HCT116 (cell line): Measurements from ENCODE around the gene ASPG. TPM values are rescaled to one million over a fixed set of nuclear protein-coding genes. Genes with fewer than 3 reads are reported as not detected.

Source experiments
- ATAC-seq: fragments of 200-7000 bp; cut with Tn5 transposase; 2 replicates; pipeline ENCODE4 v1.9.1; 2020; ENCODE audit warnings: mild to moderate bottlenecking, moderate library complexity
- BruUV-seq: library from RNA; stranded (reverse); fragments of 400-500 nt; replicated peaks from 2 replicates; lab custom pipeline; 2021; lab: Mats Ljungman, UMichigan
- CTCF ChIA-PET: fragments of 300-600 bp; sonication (Branson Sonifier 250); formaldehyde crosslinking; loops from one replicate; lab custom pipeline; 2021; ENCODE audit warnings: antibody characterized with exemption; lab: Charles Lee
- POLR2A ChIA-PET: fragments of 300-600, 350-600 bp; sonication (Branson Sonifier 250); formaldehyde crosslinking; loops from one replicate; lab custom pipeline; 2021; ENCODE audit warnings: antibody characterized with exemption; lab: Charles Lee
- RAD21 ChIA-PET, 2 experiments: fragments of 300-600 bp; sonication (Branson Sonifier 250); formaldehyde crosslinking; loops; one replicate each; lab custom pipeline; 2023; ENCODE audit warnings: low total read pairs in 2 of 2; ENCODE audit not compliant: uncharacterized antibody in 2 of 2, unreplicated experiment in 2 of 2, low non-redundant PET in 1 of 2; lab: Charles Lee
- DNase-seq: peaks from one replicate; pipeline ENCODE4 v3.0.0-alpha.2; 2010; ENCODE audit warnings: low read depth, low spot score
- H2AFZ ChIP-seq: fragments of 200-600 bp; shearing (Covaris generic), sonication (generic); 2 replicates; pipeline ENCODE4 v1.6.1; 2017; ENCODE audit warnings: low read depth, mixed run types, mixed read lengths, antibody characterized with exemption, low read length; ENCODE audit not compliant: poor library complexity, severe bottlenecking
- H3K27ac ChIP-seq: 2 replicates; pipeline ENCODE4 v1.5.1; 2012; ENCODE audit warnings: low read depth, low read length
- H3K27me3 ChIP-seq: fragments of 200-600 bp; sonication (generic); 2 replicates; pipeline ENCODE4 v1.6.1; 2016; ENCODE audit warnings: mixed run types, low read length, mixed read lengths; ENCODE audit not compliant: insufficient read depth
- H3K36me3 ChIP-seq, 2 experiments: fragments of 200-500 bp in 1 of 2; fragments of 200-600 bp in 1 of 2; sonication (Bioruptor generic) in 1 of 2; sonication (generic) in 1 of 2; 2 replicates each; pipeline versions ENCODE4 v1.5.1 to v1.6.1; 2014 to 2016; ENCODE audit warnings: low read length in 2 of 2, inconsistent platforms in 1 of 2, mixed read lengths in 1 of 2, mixed run types in 1 of 2; ENCODE audit not compliant: insufficient read depth in 2 of 2, control insufficient read depth in 1 of 2
- H3K4me1 ChIP-seq, 2 experiments: fragments of 200-600 bp in 1 of 2; sonication (generic) in 1 of 2; 2 replicates each; pipeline versions ENCODE4 v1.5.1 to v1.6.1; 2012 to 2017; ENCODE audit warnings: low read length in 2 of 2, inconsistent platforms in 1 of 2, mild to moderate bottlenecking in 1 of 2, mixed read lengths in 1 of 2, mixed run types in 1 of 2, moderate library complexity in 1 of 2; ENCODE audit not compliant: insufficient read depth in 2 of 2, control insufficient read depth in 1 of 2
- H3K4me2 ChIP-seq: fragments of 200-600 bp; sonication (generic); 2 replicates; pipeline ENCODE4 v1.6.1; 2017; ENCODE audit warnings: mixed run types, low read length, mixed read lengths
- H3K4me3 ChIP-seq, 2 experiments: fragments of 200-600 bp in 1 of 2; sonication (generic) in 1 of 2; replicated peaks in 1 of 2; 2 replicates each; pipeline ENCODE4 v1.5.1; 2011 to 2016; ENCODE audit warnings: low read length in 2 of 2, control low read depth in 1 of 2, low read depth in 1 of 2, mild to moderate bottlenecking in 1 of 2, mixed read lengths in 1 of 2, mixed run types in 1 of 2
- H3K79me2 ChIP-seq: fragments of 200-600 bp; sonication (generic); 2 replicates; pipeline ENCODE4 v1.6.1; 2017; ENCODE audit warnings: mild to moderate bottlenecking, mixed run types, low read length, moderate library complexity, mixed read lengths; ENCODE audit not compliant: insufficient read depth
- H3K9ac ChIP-seq: fragments of 200-600 bp; sonication (generic); 2 replicates; pipeline ENCODE4 v1.6.1; 2016; ENCODE audit warnings: low read length, mixed read lengths
- H3K9me2 ChIP-seq: fragments of 200-600 bp; sonication (generic), shearing (Covaris generic); 2 replicates; pipeline ENCODE4 v1.6.1; 2017; ENCODE audit warnings: mixed run types, mild to moderate bottlenecking, moderate library complexity; ENCODE audit not compliant: insufficient read depth
- H3K9me3 ChIP-seq, 2 experiments: fragments of 200-500 bp in 1 of 2; fragments of 200-600 bp in 1 of 2; sonication (Bioruptor generic) in 1 of 2; sonication (generic) in 1 of 2; 2 replicates each; pipeline ENCODE4 v1.6.1; 2014 to 2017; ENCODE audit warnings: low read length in 2 of 2, mixed read lengths in 2 of 2, inconsistent platforms in 1 of 2, low read depth in 1 of 2, mild to moderate bottlenecking in 1 of 2, mixed run types in 1 of 2, moderate library complexity in 1 of 2; ENCODE audit not compliant: control insufficient read depth in 1 of 2, insufficient read depth in 1 of 2
- H4K20me1 ChIP-seq: fragments of 200-600 bp; sonication (generic), shearing (Covaris generic); 2 replicates; pipeline ENCODE4 v1.6.1; 2017; ENCODE audit warnings: mixed run types, mild to moderate bottlenecking, moderate library complexity; ENCODE audit not compliant: insufficient read depth
- CEBPB ChIP-seq: IDR thresholded peaks from 2 replicates; pipeline ENCODE4 v1.6.1; 2012; ENCODE audit warnings: low read depth
- CTCF ChIP-seq, 3 experiments: fragments of 200-600 bp in 1 of 3; sonication (generic) in 1 of 3; IDR thresholded peaks in 2 of 3; conservative IDR thresholded peaks in 1 of 3; 2 replicates each; pipeline ENCODE4 v1.5.1; 2012 to 2017; ENCODE audit warnings: low read depth in 2 of 3, low read length in 2 of 3, antibody characterized with exemption in 1 of 3, borderline replicate concordance in 1 of 3, control low read depth in 1 of 3, mild to moderate bottlenecking in 1 of 3, mixed read lengths in 1 of 3, mixed run types in 1 of 3, moderate library complexity in 1 of 3; ENCODE audit not compliant: insufficient read depth in 1 of 3
- EGR1 ChIP-seq: IDR thresholded peaks from 2 replicates; pipeline ENCODE4 v1.6.1; 2012; ENCODE audit warnings: low read depth
- ELF1 ChIP-seq: IDR thresholded peaks from 2 replicates; pipeline ENCODE4 v1.6.1; 2012; ENCODE audit warnings: low read depth, borderline replicate concordance
- EZH2phosphoT487 ChIP-seq: fragments of 200-600 bp; IDR thresholded peaks from 2 replicates; pipeline ENCODE4 v1.6.1; 2018; ENCODE audit warnings: antibody characterized with exemption, borderline replicate concordance
- FOSL1 ChIP-seq: IDR thresholded peaks from 2 replicates; pipeline ENCODE4 v1.6.1; 2012; ENCODE audit warnings: low read depth
- JUND ChIP-seq: IDR thresholded peaks from 2 replicates; pipeline ENCODE4 v1.6.1; 2012
- MAX ChIP-seq: IDR thresholded peaks from 2 replicates; pipeline ENCODE4 v1.6.1; 2012
- POLR2A ChIP-seq: IDR thresholded peaks from 2 replicates; pipeline ENCODE4 v1.7.0; 2011; ENCODE audit warnings: borderline replicate concordance; ENCODE audit not compliant: insufficient read depth, insufficient read length; ENCODE audit errors: extremely low read depth
- POLR2AphosphoS5 ChIP-seq: IDR thresholded peaks from 2 replicates; pipeline ENCODE4 v1.6.1; 2011; ENCODE audit warnings: mild to moderate bottlenecking, low read depth, low read length, moderate library complexity
- RAD21 ChIP-seq: IDR thresholded peaks from 2 replicates; pipeline ENCODE4 v1.6.1; 2012; ENCODE audit warnings: low read depth, mild to moderate bottlenecking
- REST ChIP-seq: IDR thresholded peaks from 2 replicates; pipeline ENCODE4 v1.6.1; 2012; ENCODE audit warnings: low read depth
- SIN3A ChIP-seq: IDR thresholded peaks from 2 replicates; pipeline ENCODE4 v1.6.1; 2012; ENCODE audit warnings: low read depth
- SP1 ChIP-seq: IDR thresholded peaks from 2 replicates; pipeline ENCODE4 v1.6.1; 2012; ENCODE audit warnings: low read depth
- SRF ChIP-seq: IDR thresholded peaks from 2 replicates; pipeline ENCODE4 v1.6.1; 2012; ENCODE audit warnings: low read depth
- TCF7L2 ChIP-seq: IDR thresholded peaks from 2 replicates; pipeline ENCODE4 v1.7.0; 2011; ENCODE audit warnings: borderline replicate concordance, inconsistent platforms; ENCODE audit not compliant: insufficient read depth, insufficient read length; ENCODE audit errors: extremely low read depth
- YY1 ChIP-seq: IDR thresholded peaks from 2 replicates; pipeline ENCODE4 v1.6.1; 2011; ENCODE audit warnings: low read length, low read depth, moderate library complexity, mild to moderate bottlenecking; ENCODE audit not compliant: insufficient replicate concordance; ENCODE audit errors: extremely low read depth
- ZFX ChIP-seq: fragments of 450-650 bp; IDR thresholded peaks from 2 replicates; pipeline ENCODE4 v1.6.1; 2017
- ZNF274 ChIP-seq: fragments of 200-500 bp; sonication (Bioruptor generic); IDR thresholded peaks from 2 replicates; pipeline ENCODE4 v1.6.1; 2014; ENCODE audit warnings: mild to moderate bottlenecking, low read depth, low read length, inconsistent platforms
- intact Hi-C: fragments of 100-400 bp; cut with micrococcal nuclease; formaldehyde crosslinking; loops from 2 replicates; pipeline ENCODE4 v1.10.0; 2022
- total RNA-seq: library from RNA; stranded (reverse); gene quantifications from one replicate; pipeline ENCODE4 v1.2.1, GENCODE V29; 2021; ENCODE audit not compliant: unreplicated experiment
- TF ChIP-seq, protein P1 (sequence below): IDR thresholded peaks from 2 replicates; pipeline ENCODE4 v1.6.1; 2011; ENCODE audit warnings: mild to moderate bottlenecking, low read length, moderate library complexity; ENCODE audit not compliant: insufficient replicate concordance; ENCODE audit errors: extremely low read depth

ASPG gene
- total RNA-seq, 1 experiment from 2014 or later = not detected

- no peak for DNase-seq
- no peak overlapping the region for H3K27ac ChIP-seq
- H3K9me2 ChIP-seq = no peaks in the 10 kb centered on the region
- H3K9me3 ChIP-seq = no peaks in the 10 kb centered on the region
- POLR2A ChIA-PET = no interaction called here
- RAD21 ChIA-PET = no interaction called here
- TF ChIP-seq MAX (no peak), EGR1 (no peak), CEBPB (no peak), SIN3A (no peak), EZH2phosphoT487 (no peak), ELF1 (no peak), SRF (no peak), YY1 (no peak), SP1 (no peak), RAD21 (no peak), POLR2AphosphoS5 (no peak), JUND (no peak), ZNF274 (no peak), FOSL1 (no peak), REST (no peak), TCF7L2 (no peak), POLR2A (no peak), ZFX (no peak), CTCF (IDR thresholded peaks at IDR 0.05 in 2 of 3, conservative IDR thresholded peaks at IDR 0.05 in 1 of 3; ENCODE audit: borderline replicate concordance in 1 of 3, insufficient read depth in 1 of 3, low read depth in 2 of 3, low read length in 2 of 3) (no peak)
- TF ChIP-seq, protein P1, sequence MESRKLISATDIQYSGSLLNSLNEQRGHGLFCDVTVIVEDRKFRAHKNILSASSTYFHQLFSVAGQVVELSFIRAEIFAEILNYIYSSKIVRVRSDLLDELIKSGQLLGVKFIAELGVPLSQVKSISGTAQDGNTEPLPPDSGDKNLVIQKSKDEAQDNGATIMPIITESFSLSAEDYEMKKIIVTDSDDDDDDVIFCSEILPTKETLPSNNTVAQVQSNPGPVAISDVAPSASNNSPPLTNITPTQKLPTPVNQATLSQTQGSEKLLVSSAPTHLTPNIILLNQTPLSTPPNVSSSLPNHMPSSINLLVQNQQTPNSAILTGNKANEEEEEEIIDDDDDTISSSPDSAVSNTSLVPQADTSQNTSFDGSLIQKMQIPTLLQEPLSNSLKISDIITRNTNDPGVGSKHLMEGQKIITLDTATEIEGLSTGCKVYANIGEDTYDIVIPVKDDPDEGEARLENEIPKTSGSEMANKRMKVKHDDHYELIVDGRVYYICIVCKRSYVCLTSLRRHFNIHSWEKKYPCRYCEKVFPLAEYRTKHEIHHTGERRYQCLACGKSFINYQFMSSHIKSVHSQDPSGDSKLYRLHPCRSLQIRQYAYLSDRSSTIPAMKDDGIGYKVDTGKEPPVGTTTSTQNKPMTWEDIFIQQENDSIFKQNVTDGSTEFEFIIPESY = no peak
- no peak overlapping the region for H3K9ac ChIP-seq
- no peak overlapping the region for H2AFZ ChIP-seq
- no peaks in the 10 kb centered on the region for H3K27me3 ChIP-seq
- ATAC-seq = no peak
- H3K4me2 ChIP-seq = no peak overlapping the region
- no peak overlapping the region for H3K4me3 ChIP-seq
- no peaks in the 10 kb centered on the region for H3K36me3 ChIP-seq
- no peaks in the 10 kb centered on the region for H3K79me2 ChIP-seq
- intact Hi-C loops = no loop called here
- no peaks in the 10 kb centered on the region for H4K20me1 ChIP-seq
- CTCF ChIA-PET = no interaction called here
- no TSS peak for BruUV-seq
- no peaks in the 10 kb centered on the region for H3K4me1 ChIP-seq
Observed at GRCh38 chr14:104037074-104037473, 48.4 kb upstream of the ASPG start.
